Occipital lobe (tissue), 2 donors: ENCODE results near the gene DPY30. TPM values are rescaled to one million over a fixed set of nuclear protein-coding genes. Genes with fewer than 3 reads are reported as not detected.
"Not testable (repeated sequence)": the region's sequence is repeated elsewhere in the genome, so short reads cannot be mapped to it uniquely, and the experiment has no call there.

Source experiments
- DNase-seq: peaks from one replicate; lab custom pipeline; 2025; lab: John Stamatoyannopoulos, UW
- total RNA-seq: library from RNA; depleted of rRNA; stranded (reverse); fragments of >200 nt; gene quantifications from one replicate; pipeline ENCODE4 v1.2.3, GENCODE V29; 2014

Gene DPY30
- total RNA-seq = 58.8 TPM

DNA sequence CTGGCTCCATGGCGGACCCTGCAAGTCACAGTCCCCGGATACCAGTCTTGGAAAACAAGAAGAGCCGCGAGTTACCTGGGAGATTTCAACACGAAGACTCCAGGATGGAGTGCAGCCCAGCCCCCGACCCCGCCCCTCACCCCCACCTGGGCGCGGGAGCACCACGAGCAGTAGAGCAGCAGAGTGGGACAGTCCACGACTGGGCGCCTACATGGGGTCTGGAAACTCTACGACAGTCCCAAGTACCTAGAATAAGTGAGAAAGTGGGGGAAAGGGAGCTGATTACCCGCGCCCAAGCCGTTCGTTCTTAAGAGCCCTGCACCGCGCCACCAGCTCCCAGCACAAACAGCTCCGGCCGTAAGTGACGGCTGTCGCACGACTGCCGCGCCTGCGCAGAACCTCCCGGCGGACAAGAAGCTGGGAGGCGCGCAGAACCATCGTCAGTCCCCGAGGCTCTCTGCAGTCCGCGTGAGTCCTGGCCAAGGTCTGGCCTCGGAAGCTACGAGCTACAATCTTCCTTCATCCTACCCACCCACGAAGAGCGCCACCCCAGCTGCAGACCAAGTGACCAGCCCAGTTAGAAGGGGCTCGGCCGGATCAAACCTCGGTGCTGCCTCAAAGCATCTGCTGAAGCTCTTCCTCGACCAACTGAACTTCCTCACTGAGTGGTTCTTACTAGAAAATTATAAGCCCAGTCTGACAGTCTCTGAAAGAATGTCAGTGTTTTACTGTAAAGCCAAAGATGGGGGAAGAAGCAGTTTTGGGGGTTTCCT is at the start of gene DPY30:
Gene DPY30 (minus strand): TSS at position 359 of the 773 bp plus-strand sequence. CDS start 349 bp downstream, at position 10.
- peak; percentile 89 for DNase-seq

DNA sequence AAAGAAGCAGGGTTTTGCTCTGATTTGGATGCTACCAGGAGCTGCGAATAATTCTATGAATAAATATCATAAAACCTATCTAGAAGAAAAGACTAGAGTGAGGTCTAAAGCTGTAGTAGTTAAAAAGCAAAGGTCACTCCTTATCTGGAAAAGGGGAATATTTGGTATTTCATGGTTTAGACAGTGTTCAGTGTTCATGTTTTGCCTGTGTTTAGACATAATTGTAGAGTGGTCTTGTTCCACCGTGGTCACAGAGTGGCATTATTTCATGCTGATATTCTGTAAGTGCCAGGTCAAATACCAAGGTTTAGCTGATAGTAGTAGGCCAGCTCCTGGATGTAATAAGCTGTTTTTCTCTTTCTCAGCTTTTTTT is 34.5 kb upstream of the DPY30 start:
- no peak for DNase-seq

DNA sequence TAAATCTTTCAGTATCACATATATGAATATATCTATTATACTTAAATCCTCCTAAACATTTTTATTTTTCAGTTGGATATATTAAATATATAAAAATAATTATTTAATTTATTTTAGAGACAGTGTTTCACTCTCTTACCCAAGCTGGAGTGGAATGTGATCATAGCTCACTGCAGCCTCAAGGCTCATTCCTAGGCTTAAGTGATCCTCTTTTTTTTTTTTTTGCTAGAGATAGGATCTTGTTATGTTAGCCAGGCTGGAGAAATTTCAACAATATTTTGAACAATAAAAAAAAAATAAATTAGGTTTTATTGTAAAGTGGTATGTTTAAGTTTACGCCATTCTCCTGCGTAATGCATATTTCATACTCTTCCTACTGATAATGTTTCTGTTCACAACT is 27.9 kb upstream of the DPY30 start:
- no peak for DNase-seq

DNA sequence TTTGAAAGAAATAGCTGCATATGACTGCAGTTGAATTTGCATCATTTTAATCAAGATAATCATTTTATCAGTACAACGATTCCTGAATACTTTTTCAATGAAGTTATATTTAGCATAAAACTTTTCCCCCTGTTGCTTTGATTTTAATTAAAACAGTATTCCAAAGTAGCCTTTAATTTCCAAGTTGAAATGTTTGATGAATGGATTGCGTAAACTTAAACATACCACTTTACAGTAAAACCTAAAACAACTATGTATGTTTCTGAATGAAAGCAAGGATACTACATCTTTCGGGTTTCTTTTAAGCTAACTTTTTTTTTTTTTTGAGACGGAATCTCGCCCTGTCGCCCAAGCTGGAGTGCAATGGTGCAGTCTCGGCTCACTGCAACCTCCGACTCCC is 25.1 kb upstream of the DPY30 start:
- DNase-seq = no peak

DNA sequence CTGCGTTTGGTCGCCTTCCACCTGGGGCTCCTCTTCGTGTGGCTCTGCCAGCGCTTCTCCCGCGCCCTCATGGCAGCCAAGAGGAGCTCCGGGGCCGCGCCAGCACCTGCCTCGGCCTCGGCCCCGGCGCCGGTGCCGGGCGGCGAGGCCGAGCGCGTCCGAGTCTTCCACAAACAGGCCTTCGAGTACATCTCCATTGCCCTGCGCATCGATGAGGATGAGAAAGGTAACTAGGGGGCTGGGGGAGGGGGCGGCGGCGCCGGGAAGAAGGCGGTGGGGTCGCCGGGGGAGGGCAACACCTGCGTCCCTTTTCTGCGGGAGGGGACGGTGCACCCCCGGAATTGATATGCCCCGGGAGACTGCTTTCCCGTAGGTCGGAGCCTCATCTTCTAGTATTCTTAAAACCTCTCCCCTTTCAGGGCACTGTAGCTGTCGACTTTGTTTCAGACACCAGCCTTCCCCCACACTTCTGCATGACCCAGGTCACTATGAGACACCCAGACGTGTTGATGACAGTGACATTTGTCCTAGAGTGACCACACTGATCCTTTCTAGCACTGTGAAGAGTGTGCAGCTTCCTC is 24.5 kb upstream of the DPY30 start:
- DNase-seq = no peak

DNA sequence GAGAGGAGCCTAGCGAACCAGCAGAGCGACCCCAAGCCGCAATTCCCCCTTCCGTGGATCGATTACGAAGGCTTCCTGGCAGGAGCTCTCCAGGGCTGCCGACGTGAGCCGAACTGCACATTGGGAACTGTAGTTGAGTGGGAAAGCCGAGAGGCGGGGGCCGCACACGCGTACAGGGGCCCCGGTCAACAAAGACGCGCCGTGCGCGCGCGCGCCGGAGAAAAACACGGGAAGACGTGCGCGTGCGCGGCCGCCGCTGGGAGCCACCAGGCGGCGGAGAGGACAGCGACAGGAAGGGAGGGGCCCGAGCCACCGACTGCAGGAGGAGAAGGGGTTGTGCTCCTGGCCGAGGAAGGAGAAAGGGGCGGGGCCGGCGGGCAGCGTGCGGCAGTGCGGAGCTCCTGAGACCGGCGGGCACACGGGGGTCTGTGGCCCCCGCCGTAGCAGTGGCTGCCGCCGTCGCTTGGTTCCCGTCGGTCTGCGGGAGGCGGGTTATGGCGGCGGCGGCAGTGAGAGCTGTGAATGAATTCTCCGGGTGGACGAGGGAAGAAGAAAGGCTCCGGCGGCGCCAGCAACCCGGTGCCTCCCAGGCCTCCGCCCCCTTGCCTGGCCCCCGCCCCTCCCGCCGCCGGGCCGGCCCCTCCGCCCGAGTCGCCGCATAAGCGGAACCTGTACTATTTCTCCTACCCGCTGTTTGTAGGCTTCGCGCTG is 23.9 kb upstream of the DPY30 start, which contains the start of gene SPAST:
Gene SPAST (plus strand): TSS at position 247 of the 711 bp plus-strand sequence. CDS start 276 bp downstream, at position 523.
- peak; percentile 93 for DNase-seq

DNA sequence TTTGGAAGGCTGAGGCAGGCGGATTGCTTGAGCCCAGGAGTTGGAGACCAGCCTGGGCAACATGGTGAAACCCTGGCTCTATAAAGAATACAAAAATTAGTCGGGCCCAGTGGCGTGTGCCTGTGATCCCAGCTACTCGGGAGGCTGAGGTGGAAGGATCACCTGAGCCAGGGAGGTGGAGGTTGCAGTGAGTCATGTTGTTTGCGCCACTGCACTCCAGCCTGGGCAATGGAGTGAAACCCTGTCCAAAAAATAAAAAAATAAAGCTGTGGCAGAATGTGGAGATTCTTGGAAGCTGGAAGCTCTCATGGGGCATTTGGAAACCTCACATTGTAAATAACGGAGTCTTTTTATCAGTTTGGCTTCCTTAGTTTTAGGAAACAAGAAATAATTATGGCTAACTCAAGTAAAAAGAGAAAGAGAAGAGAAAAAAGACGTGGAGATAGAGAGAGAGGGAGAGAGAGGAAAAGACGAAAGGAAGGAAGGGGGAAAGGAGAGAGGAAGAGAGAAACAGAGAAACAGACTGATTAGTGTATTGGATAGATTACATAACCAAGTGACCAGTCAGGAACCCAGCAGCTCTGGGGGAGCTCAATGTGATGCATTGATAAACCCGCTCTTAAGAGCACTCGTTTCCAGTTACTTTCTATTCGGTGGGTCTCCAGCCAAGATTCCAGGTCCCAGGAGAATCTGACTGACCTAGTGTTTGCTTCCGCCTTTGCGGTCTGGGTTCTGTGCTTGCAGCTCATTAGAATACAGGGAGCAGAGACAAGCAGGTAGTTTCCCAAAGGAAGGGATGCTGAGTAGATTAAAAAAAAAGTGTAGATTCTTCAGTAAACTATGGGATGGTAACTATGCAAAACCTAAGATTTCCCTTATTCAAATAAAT is 22.6 kb upstream of the DPY30 start:
- no peak for DNase-seq

DNA sequence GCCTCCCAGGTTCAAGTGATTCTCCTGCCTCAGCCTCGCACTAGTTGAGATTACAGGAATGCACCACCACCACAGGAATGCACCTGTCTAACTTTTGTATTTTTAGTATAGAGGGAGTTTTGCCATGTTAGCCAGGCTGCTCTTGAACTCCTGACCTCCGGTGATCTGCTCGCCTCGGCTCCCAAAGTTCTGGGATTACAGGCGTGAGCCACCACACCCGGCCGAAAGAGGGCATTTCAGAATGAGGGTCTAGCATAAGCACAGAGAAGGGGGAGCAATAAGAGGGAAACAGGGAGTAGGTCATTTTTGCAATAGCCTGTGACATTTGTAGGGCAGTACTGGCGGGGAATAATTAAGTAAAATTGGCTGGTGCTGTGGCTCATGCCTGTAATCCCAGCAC is 21.8 kb upstream of the DPY30 start:
- DNase-seq = no peak

DNA sequence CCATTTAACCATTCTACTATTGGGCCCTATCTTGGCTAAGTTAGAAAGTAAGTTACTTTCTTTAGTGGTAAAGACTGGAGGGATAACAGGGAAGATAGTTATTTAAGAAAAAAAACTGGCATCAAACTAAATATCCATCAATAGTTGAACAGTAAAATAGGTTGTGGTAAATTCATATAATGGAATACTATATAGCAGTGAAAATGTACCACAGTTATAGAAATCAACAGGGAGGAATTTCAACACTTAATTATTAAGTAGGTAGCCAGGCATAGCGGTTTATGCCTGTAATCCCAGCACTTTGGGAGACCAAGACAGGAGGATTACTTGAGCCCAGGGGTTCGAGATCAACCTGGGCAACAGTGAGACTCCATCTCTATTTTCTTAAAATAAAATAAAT is 20.7 kb upstream of the DPY30 start:
- DNase-seq = no peak

DNA sequence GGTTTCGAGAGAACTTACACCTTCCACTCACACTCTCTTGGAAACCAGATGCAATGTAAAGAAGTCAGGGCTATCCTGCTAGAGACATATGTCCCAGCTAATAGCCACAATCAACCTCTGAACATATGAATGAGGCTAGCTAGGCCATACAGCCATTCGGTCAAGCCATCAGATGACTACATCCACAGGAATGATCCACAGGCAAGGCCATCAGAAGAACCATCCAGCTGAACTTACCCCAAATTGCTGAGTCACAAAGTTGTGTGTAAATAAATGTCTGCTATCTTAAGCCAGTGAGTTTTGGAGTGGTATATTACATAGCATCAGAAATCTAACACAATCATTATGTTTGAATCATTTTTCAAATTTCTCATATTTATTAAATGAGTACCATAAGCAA is 18.5 kb upstream of the DPY30 start:
- no peak for DNase-seq

DNA sequence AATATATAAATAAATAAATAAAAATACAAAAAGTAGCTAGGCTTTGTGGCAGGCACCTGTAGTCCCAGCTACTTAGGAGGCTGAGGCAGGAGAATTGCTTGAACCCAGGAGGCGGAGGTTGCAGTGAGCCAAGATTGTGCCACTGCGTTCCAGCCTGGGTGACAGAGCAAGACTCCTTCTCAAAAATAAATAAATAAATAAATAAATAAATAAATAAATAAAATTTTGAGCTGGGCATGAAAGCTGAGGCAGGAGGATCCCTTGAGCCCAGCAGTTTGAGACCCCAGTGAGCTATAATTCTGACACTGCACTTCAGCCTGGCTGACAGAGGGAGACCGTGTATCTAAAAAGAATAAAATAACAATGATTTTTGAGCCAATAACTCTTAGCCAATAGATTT is 15.0 kb upstream of the DPY30 start:
- DNase-seq = not testable (repeated sequence)

DNA sequence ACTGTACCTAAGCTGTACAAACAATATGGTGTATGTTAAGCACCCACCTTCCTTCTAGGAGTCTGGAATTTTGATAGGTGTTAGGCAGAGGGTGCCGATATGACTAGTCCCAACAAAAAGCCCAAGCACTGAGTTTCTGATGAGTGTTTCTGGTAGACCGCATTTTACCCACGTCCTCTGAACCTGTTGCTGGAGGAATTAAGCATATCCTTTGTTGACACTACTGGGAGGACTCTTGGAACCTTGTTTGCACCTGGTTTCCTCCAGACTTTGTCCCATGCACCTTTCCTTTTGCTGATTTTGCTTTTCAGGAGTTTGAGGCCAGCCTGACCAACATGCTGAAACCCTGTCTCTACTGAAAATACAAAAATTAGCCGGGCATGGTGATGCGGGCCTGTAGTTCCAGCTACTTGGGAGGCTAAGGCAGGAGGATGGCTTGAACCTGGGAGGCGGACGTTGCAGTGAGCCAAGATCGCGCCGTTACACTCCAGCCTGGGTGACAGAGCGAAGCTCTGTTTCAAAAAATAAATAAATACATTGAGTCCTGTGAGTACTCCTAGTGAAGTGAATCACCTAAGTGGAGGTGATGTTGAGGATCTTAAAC is 12.3 kb upstream of the DPY30 start:
- no peak for DNase-seq

DNA sequence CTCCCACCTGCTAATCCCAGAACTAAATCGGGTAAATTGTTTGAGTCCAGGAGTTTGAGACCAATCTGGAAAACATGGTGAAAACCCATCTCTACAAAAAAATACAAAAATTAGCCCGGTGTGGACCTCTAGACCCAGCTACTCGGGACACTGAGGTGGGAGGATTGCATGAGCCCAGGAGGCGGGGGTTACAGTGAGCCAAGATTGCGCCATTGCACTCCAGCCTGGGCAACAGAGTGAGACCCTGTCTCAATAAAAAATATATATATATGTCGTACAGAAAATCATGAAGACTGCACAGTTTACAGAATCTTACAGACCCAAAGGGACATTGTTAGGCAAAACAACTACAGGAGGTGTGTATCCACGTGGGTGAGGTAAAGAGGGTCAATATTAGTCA is 4.0 kb upstream of the DPY30 start:
- no peak for DNase-seq

DNA sequence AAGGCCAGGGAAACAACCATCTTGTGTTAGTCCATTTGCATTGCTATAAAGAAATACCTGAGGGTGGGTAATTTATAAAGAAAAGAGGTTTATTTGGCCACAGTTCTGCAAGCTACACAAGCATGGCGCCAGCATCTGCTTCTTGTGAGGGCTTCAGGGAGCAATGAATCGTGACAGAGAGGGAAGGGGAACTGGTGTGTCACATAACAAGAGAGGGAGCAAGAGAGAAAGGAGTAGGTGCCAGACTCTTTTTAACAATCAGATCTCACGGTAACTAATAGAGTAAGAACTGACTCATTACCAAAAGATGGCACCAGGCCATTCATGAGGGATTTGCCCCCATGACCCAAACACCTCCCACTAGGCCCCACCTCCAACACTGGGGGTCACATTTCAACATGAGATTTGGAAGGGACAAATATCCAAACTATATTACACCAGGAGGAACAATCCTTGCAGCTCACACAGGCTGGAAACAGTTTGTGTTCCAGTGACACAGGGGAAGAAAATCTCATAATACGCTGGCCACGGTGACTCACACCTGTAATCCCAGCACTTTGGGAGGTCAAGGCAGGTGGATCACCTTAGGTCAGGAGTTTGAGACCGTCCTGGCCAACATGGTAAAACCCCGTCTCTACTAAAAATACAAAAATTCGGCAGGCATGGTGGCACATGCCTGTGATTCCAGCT is 5.3 kb downstream of the DPY30 start:
- not testable (repeated sequence) for DNase-seq

DNA sequence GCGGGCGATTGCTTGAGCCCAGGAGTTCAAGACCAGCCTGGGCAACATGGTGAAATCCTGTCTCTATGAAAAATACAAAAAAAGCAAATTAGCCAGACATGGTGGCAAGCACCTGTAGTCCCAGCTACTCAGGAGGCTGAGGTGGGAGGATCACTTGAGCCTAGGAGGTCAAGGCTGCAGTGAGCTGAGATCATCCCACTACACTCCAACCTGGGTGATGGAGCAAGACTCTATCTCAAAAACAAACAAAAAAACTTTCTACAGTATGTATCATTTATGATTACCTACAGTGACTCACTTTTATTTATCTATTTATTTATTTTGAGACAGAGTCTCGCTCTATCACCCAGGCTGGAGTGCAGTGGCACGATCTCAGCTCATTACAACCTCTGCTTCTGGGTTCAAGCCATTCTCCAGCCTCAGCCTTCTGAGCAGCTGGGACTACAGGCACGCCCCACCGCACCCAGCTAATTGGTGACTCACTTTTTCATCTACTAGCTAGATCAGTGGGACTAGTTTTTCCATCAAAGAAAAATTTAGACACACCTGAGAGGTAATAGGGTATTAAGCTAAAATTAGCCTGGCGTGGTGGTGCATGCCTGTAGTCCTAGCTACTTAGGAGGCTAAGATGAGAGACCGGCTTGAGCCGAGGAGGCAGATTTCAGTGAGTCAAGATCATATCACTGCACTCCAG is 20.7 kb downstream of the DPY30 start:
- DNase-seq = not testable (repeated sequence)

DNA sequence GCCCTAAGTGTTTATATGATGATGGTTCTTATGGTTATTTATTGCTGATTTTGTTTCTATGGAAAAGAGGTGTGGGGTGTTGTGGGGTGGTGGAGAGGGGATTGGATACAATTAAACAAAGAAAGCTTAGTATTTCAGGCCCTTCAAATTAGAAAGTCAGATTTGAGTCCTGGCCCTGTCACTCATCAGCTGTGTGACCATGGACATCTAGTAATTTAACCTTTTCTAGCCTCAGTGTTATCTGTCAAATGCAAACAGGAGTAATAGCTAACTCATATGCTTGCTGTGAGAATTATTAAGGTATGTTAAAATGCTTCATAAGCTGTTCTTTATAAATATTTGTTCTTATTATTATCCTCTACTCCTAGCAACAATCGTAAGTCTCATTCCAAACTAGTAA is 26.7 kb downstream of the DPY30 start:
- DNase-seq = no peak

DNA sequence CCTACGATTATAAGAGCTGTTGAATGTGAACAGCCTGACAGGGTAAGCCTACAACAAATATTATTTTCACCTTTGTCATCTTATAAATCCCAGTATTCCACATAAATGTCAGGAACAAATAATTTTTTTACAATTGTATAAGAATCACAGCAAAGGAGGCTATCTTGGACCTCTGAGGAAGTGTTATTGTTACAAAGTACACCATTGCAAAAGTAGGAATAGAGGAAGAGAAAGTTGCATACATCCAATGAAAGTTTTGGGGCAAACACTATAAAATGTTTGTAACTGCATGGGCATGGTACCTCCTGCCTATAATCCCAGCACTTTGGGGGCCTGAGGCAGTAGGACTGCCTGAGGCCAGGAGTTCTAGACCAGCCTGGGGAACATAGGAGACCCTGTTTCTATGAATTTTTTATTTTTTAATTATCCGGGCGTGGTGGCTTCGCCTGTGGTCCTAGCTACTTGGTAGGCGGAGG is 28.1 kb downstream of the DPY30 start:
- no peak for DNase-seq

DNA sequence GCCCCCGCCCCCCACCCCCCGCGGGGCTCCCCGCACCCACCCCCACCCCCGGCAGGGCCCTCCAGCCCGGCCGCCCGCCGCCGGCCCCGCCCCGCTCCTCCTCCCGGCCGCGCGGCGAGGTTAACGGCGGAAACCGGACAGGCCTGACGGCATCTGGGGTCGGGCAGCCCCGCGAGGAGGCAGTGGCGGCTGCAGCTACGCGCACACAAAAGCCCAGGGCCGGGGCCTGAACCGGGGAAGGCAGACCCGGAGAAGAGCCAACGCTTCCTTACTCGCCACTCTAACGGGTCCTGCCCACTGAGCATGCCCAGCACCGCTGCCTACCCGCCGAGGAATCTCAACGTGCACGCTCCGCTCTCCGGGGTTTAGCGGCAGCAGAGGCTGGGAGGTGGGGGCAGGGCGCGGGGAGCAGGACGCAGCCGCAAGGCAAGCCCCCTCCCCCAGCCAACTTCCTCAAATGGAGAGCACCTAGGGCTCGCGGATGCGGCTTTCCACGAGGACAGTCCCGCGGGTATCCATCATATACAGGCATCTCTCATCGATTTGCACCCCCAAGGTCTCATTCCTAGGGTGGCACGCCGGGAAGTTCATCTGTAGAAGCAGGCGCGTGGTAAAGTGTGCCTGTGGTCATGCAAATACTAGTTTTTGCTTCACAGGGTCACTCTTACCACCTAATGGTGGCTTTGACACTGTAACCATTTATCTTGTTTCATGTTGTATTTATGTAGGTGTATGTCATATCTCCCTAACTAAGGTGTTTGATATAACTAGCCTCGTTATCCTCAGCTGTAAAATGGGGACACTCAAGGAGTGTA is 28.7 kb downstream of the DPY30 start, which contains the start of gene MEMO1:
Gene MEMO1 (minus strand): TSS at position 339 of the 815 bp plus-strand sequence. CDS start 761 bp downstream, outside the sequence.
- DNase-seq = peak; percentile 91

DNA sequence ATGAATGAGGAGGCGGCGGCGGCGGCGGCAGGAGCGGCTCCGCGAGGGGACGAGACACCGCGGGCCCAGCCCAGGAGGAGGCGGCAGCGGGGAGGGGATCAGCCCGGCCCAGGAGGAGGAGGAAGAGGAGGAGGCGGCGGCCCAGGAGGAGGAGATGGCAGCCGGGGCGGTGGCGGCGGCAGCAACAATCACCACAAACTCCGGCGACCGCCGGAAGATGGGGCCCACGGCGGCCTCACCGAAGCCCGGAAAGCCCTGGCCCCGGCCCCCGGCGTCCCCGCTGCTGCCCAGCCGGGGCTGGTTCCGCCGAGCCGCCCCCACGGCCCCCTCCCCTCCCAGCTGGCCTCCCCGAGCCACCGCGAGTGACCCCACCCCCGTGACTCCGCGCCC is 29.3 kb downstream of the DPY30 start:
- not testable (repeated sequence) for DNase-seq
